HTR-8/SVneo (cell line): ENCODE measurements around the gene RHBDD1.
A peak's percentile ranks its signal among the peaks of the same experiment; 100 is the strongest.

ENCODE experiments used
- DNase-seq: peaks from one replicate; pipeline ENCODE4 v3.0.0; 2011; ENCODE audit warnings: low spot score, mixed read lengths; ENCODE audit not compliant: insufficient read length
- FAIRE-seq: peaks from 2 replicates; lab custom pipeline; 2011; peaks lifted over from hg19 to GRCh38; lab: Jason Lieb, UNC

The RHBDD1 gene

DNA sequence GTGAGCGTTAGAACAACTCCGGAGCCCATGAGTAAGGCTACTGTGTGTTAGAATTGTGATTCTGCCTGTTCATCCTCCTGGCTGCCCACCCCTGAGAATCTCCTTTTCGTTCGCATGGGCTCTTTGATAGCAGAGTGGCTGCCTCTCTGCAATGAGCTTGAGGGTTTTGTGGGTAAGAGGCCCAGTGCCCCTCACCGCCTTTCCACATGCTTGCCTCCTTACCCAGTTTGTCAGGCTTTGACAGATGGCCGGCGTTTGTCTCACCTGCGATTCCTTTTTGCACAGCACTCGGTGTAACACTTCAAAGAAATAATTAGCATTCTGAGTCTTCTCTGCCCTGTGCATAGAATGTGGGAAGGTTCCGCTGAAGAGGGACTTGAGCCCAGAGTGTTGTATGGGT, 138.0 kb downstream of the RHBDD1 start:
- FAIRE-seq (no peak), DNase-seq (no peak)

DNA sequence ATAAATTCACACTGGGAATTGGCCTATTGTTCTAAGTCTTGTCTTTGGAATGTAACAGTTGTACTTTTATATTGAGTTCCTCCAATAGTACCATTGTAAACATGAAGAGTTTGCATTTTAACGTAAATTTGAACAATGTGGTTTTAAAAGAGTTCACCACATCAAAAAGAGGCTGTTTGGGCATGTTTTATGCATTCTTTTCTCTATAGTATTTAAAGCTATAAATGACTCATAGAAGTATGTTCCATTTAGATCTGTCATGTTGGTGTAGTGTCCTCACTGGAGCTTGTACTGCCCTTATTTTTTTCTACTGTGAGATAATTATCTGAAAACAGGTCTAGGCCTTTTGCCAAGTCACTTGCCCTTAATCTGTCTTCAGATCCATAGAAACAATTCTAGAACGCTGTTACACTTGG, 141.9 kb downstream of the RHBDD1 start:
- peak; percentile 70 for DNase-seq
- FAIRE-seq, result no peak

DNA sequence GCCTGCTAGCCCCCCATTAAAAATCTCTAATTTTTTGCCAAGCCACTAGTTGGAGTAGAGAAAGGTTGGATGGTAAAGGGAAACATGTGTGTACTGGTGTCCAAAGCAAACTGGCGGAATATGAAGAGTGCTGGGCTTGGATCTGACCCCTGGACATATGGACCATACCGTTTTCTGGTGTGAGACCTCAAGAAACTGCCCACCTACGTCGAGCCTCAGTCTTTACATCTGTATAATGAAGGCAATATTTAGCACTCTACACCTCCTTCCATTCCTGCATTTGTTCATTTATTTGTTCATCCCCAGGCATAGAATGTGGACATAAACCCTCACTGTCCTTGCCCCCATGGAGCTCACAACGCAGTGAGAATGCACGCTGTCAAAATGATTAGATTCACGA, 142.4 kb downstream of the RHBDD1 start:
- FAIRE-seq (no peak), DNase-seq (no peak)

DNA sequence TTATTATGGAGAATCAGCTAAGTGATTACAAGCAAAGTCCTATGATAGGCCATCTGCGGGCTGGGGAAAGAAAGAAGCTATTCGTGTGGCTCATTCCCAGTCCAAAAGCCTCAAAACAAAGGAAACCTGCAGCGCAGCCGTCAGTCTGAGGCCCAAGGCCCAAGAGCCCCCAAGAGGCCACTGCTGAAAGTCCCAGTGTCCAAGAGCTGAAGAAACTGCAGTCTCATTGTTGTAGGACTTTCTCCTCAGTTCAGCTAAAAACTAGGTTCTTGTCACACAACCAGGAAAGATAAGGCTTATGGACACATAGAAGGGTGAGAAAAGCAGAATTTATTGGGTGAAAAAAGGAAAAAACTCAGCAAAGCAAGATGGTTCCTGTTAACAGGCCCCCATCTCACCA, 143.2 kb downstream of the RHBDD1 start:
- no peak for FAIRE-seq
- no peak for DNase-seq

DNA sequence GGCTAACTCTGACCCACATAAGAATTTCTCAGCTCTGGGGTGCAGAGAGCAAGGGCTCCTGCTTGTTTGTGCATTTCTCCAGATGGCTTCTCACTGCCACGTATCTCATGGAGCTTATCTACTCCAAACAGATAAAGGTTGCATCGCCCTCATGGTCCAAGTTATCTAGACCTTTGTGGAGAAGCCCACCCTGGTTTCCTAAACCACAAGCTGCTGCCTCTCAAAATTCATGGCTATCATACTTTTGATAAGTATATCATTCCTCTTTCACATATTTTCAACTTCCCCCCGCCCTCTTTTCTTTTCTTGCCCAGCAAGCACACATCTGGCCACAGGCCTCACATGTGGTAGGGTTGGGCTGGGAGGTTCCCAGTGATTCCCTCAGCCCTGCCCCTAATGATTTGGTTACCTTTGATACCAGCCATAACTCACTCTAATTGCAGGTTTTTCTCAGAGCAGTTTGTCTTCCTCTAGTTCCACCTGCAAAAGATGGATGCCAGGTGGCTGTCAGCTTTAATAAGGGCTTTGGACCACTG, 146.0 kb downstream of the RHBDD1 start:
- DNase-seq (no peak), FAIRE-seq (no peak)

DNA sequence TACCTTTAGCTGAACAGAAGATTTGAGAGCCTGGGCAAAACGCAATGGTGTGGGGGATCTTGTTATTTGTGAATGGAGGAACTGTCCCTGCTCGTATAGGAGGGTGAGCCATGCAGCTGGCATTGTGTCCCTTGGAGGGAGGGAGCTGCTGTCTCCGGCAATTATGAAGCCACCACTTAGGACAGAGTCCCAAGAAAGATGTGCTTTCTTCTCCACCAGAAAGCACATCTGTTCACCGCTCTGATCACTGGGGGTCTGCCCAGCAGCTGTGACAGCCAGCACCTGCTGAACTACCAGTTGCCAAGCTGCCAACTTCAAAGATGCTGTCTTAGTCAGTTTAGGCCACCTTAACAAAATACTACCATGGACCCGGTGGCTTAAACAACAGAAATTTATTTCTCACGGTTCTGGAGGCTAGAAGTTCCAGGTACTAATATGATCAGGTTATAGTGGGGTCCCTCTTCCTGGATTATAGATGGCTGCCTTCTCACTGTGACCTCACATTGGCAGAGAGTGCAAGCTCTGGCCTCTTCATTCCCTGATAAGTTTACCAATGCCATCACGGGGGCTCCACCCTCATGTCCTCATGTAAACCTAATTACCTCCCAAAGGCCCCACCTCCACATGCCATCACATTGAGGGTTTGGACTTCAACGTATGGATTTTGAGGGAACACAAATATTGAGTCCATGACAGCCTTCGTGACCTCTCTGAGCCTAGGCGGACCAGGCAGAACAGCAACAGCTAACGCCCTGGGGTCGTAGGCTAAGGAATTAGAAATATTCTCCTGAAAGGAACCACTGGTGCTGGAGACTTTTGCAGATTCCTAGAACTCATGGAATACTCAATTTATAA, 148.3 kb downstream of the RHBDD1 start:
- FAIRE-seq (no peak), DNase-seq (no peak)

DNA sequence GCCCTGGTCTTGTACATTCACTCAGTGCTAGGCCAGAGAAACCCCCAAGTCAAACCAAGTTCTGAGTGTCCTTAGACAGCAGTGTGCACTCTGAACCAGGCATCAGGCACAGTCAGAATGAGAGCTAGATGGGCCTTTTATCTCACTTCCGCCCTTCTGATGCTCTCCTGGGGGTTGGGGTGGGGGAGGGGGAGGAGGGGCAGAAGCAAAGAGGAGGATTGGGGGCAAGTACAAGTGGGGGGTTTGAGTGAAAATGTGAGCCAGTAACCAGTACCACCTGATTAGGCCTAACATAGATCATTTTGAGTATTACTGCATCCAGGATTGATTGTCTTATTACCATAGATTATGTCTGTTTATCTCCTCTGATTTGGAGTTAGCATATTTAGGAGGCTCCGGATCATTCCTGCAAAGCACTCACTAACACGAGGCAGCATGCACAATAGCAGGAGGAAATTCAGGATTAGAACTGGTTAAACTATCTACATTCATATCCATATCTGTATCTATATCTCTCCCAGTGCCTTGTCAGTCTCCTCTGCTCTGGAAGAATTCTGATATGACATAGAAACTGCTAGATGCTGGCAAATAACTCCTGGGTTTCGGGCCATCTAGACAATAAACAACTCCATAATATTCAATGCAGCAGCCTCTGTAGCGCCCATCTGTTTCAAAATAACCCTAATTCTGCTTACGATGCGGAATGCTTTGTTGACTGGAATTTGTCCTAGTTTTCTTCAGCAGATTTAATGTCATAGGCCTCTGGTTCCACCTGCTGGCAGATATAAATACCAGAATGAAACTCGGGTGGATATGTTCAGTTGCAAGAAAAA, 149.1 kb downstream of the RHBDD1 start:
- no peak for FAIRE-seq
- DNase-seq, result peak; percentile 56

DNA sequence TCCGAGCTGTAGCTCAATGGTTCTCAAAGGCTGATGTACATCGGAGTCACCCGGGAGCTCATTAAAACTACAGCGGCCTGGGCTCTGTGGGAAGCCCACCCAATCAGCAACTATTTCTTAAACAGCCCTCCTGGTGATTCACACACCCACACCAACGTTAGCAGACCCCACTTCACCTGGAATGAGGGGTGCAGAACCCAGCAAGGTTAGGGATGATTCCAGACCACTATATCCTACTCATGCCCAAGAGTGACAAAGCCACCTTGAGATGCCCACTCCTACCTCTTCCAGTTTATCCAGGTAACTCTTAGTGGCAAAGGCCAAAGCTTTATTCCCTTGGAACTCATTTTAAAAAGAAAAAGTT, 149.7 kb downstream of the RHBDD1 start:
- DNase-seq (no peak), FAIRE-seq (no peak)

DNA sequence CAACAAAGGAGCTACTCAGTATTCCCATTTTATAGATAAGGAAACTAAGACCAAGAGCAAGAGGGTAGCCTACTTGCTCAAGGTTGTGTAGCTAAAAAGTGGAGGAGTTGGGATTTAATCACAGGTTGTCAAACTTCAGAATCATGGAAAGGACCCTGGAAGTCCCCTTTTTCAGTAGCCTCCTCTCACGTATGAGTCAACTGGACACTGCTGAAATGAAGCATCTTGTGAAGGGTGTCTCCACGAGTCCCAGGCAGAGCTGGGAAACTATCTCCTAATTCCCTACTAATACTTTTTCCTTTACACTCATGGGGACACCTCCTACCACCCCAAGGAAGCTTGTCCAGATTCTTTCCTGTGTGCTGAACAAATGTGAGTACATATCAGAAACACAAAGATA, 155.8 kb downstream of the RHBDD1 start:
- FAIRE-seq, result no peak

DNA sequence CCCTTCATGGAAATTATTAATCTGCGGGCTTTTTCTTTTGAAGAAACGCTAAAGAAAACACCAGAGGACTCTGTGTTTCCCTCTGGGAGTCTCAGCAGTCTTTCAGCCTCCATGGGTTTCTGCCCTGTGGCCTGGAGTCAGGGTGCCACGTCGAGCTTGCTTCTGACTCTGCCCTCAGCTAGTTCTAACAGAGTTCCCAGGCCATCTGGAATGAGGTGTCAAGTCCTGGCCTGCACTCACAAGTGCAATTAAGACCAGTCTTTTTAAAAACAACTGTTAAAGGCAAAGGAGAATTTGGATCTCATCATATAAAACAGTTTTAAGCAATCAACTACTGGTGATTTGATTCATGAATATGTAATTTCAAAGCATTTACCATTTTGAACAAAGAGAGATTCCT, 157.3 kb downstream of the RHBDD1 start:
- DNase-seq (no peak), FAIRE-seq (no peak)

More for the DNA sequence above, 155.8 kb downstream of the RHBDD1 start:
- DNase-seq, result no peak

DNA sequence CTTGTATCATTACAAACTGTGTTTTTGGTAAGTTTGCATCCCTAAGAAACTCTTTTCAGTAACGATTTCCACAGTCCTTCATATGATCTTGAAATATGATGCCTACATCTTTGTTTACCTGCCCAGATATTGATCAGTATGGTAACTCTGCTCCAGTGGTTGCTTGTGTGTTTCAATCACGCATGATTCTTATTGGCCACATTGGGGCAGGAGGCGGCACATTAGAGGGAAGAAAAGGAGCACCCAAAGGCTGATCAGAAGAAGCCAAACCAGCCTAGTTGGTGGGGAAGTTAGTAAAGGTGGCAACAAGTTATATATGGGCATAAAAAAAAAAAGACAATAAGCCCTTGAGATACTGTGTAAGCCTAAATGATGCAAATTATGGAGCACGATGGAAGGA, 158.9 kb downstream of the RHBDD1 start:
- FAIRE-seq (no peak), DNase-seq (no peak)

DNA sequence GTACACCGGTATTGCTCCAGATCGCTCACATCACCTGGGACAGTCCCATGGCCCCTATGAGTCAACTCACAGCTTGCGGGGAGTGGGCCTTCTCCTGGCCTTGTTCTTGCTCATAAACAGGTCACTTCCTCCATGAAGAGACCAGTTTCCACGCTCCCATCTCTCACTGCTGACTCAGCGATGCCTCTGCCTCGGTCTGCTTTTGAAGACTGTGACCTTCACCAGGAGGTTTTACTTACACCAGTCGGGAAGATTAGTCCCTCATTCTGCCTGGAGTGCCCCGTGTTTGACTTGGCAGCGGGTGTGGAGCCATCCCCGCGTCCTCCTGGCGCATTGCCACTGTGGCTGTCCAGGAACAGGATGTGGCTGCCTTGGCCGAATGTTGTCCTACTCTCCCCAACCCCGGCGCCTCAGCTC, 159.8 kb downstream of the RHBDD1 start:
- FAIRE-seq (peak; percentile 89), DNase-seq (peak; percentile 69)

DNA sequence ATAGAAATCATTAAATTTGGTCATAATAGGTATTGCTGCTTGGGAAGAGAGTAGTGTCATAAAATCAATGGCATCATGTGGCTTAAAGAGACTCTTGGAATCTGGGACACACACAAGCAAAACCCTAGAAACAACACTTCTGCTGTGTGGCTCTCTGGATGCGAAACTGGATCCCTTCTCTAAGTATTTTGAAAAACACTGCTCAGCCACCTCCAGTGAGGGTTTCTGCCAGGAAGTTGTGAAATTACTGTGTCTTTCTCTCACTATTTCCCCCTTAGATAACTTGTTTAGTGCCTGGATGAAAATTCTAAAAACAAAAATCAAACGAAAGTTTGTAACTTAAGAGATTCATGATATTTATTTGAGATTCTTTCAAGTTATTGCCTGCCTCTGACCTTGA, 163.8 kb downstream of the RHBDD1 start:
- FAIRE-seq (no peak), DNase-seq (no peak)

DNA sequence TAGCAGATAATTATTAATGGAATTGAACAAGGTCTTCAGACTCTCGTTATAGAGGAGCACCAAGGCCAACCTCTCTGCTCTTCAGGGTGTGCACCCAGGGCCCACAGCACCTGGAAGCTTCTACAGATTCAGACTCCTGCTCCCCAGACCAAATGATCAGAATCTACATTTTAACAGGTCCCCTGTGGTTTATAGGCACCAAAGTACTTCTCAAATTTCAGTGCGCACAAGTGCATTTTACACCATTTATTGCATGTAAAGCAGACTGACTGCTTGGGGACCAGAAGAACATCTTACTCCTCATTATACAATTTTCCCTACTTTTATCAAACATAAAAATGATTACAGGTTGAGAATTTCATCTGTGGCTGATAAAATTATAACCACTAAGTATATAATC, 164.3 kb downstream of the RHBDD1 start:
- DNase-seq (no peak), FAIRE-seq (no peak)

DNA sequence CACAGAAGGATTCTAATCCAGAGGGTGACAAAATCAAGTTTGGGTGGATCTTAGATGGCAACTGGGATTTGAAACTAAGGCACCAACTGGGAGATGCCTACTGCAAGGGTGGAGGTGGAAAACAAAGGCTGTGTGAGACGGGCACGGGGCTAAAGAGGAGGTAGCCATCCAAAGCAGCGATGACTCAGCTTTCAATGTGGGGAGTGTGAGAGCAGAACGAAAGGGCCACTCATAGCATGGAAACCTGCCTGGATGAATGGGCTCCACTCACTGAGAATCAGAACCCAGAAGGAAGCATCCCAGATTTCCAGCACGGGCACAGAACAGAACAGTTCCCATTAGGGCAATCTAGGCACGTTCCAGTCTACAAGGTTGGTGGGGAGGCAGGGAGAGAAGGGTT, 168.6 kb downstream of the RHBDD1 start:
- DNase-seq, result no peak
- FAIRE-seq, result no peak

DNA sequence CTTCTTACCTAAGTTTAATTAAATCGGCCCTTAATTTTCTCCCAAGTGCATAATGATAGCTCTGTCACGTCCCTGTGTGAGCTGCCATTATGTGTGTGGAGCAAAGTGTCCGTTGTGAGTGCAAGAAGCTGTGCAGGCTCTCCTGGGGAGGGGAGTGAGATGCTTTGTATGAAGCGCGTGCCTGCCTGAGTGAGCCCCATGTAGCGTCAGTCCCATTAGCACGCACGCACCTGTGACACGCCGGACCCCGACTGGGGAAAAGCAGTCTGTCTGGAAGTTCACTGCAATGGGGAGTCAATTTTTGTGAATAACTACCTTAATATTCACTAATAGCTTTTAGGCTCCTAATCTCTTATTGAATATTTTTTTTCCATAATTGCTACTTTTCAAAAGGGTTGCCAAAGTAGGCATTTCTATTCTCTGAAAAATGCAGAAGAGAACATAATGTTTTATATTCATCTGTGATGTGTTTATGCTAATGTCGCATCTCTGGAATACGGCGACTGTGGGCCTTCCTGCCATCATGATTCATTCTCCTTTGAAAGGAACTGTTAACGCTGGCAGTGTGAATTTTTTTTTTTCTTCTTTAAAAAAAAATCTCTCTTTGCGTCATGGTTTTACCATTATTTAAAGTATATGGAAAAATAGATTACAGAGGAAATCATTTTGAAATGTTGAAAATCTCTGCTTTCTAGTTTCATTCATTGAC, 170.5 kb downstream of the RHBDD1 start:
- DNase-seq (no peak), FAIRE-seq (no peak)

DNA sequence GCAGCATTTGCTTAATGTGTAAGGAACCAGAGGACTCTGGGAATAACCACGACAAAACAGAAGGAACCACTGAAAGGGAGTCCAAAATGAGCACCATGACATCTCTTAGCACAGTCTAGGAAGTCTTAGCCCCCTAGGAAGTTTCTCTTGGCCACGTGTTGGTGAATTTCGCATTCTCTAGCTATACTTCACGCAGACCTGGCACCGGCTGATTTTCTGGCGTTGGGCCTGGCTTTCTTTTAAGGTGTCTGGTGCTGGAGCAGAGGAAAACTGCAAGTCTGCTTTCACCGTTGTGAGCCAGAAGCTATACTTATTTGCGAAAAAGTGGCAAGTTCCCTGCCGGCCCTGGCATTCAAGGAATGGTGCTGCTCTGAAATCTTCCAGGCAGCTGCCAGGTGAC, 171.3 kb downstream of the RHBDD1 start:
- DNase-seq, result no peak
- FAIRE-seq, result no peak

DNA sequence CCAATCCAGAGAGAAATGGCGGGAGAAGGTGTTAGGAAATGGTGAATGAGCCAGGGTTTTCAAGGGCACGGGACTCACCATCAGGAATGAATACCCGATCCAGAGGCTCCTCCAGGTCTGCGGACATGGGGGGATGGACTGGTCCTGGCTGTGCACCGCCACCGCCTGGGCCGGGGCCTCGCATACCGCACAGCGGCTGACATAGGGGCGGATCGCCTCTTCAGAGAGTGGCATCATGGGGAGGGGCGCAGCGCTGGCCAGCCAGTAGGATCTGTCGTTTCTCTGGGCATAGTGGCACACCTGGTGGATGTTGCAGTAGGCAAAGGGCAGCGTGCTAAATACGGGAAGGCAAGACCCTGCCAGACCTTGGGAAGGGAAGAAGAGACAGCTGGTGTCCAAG, 172.1 kb downstream of the RHBDD1 start:
- DNase-seq, result no peak
- no peak for FAIRE-seq

DNA sequence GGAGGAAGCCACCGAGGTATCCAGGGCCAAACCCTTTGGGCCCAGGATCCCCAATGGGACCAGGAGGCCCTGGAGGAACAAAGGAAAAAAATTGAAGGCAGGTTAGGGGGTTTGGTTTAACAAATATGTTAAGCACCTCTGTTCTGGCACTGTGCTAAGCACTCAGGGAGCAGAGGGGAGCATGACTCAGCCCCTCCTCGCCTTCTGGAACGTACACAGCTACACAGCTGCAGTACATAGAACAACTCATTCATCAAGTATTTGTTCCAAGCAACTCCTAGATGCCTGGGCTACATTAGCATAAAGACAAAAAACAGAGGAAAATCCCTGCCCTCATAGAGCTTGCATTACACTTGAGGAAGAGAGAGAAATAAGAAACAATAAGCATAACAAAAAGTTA, 174.6 kb downstream of the RHBDD1 start:
- no peak for DNase-seq
- FAIRE-seq, result no peak

DNA sequence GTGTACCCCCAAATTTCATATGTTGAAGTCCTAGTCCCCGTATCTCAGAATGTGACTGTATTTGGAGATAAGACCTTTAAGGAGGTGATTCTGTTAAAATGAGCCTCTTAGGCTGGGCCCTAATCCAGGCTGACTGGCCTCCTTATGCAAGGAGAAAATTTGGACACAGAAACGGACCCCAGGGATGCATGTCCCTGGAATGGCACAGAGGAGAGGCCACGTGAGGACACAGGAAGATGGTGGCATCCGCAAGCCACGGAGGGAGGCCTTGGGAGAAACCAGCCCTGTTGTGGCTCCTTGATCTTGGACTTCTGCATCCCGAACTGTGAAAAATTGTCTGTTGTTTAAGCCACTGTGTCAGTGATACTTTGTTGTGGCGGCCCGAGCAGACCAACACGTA, 177.5 kb downstream of the RHBDD1 start:
- DNase-seq (no peak), FAIRE-seq (no peak)

DNA sequence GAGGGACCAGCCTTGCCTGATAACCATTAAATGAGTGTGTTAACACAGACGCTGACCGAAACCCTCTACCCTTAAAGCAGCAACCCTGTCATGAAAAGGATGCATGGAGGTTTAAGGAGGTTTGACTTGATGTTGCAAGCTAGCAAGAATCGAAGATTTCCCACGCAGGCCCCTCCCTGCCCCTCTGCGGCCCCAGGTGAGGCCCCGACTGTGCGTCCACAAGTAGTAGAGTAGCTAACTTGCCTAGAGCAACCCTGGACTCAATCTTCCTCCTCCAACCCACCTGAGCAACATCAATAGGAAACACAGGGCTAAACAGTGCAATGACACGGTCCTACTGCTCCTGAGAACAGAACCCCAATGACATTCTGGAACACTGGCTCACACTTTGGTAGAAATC, 178.0 kb downstream of the RHBDD1 start:
- DNase-seq, result no peak
- peak; percentile 23 for FAIRE-seq
